ENCODE data around the gene COL20A1. TPM values are rescaled to one million over a fixed set of nuclear protein-coding genes. Genes with fewer than 3 reads are reported as not detected.

The COL20A1 gene
- total RNA-seq, 1 donor from 2014 or later, result 0.25 TPM

DNA sequence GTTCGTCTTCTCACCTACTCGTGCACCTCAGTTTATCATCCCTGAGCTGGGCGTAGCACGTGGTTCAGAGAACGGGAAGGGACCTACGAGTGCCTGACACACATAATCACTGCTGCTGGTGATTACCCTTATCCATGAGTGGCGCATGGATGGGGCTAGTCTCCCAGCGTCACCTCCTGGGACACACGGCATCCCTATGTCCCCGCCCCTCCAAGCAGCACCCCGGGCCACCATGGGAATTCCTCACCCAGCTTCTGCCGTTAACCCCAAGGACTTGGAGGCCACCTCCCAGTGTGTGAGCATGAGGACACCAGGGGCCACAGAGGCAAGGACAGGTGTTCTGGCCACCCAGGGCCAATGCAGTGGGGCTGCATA lies 58.3 kb downstream of the COL20A1 start:
- peaks cover 5% of the 10 kb centered on the region for H3K27me3 Mint-ChIP-seq (ENCODE audit: low read depth)
- no peak for DNase-seq (ENCODE audit: low spot score in 2 of 2, unreplicated experiment in 2 of 2)
- TF ChIP-seq, protein P1, sequence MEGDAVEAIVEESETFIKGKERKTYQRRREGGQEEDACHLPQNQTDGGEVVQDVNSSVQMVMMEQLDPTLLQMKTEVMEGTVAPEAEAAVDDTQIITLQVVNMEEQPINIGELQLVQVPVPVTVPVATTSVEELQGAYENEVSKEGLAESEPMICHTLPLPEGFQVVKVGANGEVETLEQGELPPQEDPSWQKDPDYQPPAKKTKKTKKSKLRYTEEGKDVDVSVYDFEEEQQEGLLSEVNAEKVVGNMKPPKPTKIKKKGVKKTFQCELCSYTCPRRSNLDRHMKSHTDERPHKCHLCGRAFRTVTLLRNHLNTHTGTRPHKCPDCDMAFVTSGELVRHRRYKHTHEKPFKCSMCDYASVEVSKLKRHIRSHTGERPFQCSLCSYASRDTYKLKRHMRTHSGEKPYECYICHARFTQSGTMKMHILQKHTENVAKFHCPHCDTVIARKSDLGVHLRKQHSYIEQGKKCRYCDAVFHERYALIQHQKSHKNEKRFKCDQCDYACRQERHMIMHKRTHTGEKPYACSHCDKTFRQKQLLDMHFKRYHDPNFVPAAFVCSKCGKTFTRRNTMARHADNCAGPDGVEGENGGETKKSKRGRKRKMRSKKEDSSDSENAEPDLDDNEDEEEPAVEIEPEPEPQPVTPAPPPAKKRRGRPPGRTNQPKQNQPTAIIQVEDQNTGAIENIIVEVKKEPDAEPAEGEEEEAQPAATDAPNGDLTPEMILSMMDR (IDR thresholded peaks at IDR 0.05; ENCODE audit: unreplicated experiment), result no peak
- peaks cover 2% of the 10 kb centered on the region for H3K4me1 Mint-ChIP-seq
- peaks cover 6% of the 10 kb centered on the region for H3K9me3 Mint-ChIP-seq
- no peak overlapping the region for H3K27ac Mint-ChIP-seq
- H3K36me3 Mint-ChIP-seq, result no peaks in the 10 kb centered on the region
- H3K4me3 Mint-ChIP-seq, result no peak overlapping the region

DNA sequence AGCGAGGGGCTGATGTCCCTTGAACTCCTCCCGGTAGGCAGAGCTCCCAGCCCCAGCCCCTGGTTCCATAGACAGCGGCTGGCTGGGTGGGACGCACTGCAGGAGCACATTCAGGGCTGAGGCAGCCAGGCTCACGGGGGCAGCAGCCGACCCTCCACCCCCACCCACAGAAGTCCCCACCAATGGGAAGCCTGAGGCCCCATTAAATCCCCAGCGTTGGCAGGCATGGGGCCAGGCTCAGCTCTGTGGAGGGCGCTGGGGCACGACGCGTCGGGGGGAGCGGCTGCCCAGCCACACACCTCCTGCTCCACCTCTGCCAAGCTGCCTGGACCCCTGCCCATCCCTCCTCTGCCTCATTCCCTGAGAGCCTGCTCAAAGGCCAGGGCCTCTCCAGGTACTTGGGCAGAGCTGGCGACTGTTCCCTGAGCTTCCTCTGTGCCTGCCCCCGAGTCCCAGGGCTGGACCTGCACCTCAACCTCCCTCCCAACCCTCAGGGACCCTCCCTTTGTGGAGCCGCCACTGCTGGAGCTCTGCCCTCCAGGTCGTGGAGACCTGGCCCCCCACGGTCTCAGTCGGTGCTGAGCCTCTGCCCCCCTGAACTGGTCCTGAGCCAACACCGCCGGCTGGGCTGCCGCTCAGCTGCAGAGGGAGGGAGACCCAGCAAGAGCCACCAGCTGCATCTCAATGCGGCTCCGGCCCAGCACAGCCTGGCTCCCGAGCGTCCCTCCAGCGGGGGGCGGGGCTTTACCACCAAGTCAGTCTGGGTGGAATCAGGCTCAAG lies 59.0 kb downstream of the COL20A1 start:
- Mint-ChIP-seq H3K27me3 (ENCODE audit: low read depth) (peaks cover 8% of the 10 kb centered on the region), H3K4me1 (peaks cover 2% of the 10 kb centered on the region), H3K9me3 (peaks cover 6% of the 10 kb centered on the region), H3K36me3 (no peaks in the 10 kb centered on the region), H3K27ac (no peak overlapping the region), H3K4me3 (no peak overlapping the region)
- TF ChIP-seq, protein P1 (IDR thresholded peaks at IDR 0.05; ENCODE audit: unreplicated experiment), result no peak
- DNase-seq (ENCODE audit: low spot score in 2 of 2, unreplicated experiment in 2 of 2), result no peak

DNA sequence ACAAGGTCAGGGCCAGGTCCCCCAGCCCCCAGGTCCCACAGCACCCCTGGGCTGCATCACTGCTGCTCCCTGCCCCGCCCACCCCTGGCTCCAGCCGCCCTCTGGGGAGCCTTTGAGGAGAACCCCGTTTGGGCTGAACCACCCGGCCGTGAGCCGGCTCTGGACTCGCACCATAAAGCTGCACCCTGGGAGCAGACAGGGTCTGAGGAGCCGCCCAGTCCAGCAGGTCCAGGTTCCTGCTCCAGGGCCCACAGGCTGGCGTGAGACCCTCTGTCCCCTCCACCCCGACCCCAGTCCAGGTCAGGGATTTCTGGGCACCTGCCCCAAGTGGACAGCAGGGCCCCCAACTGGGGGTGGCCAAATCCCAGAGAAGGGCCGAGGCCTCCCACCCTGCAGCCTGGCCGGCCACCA lies 59.8 kb downstream of the COL20A1 start:
- H3K27ac Mint-ChIP-seq, result no peak overlapping the region
- peaks cover 6% of the 10 kb centered on the region for H3K9me3 Mint-ChIP-seq
- H3K27me3 Mint-ChIP-seq (ENCODE audit: low read depth), result peaks cover 13% of the 10 kb centered on the region
- H3K4me1 Mint-ChIP-seq, result peaks cover 2% of the 10 kb centered on the region
- H3K36me3 Mint-ChIP-seq, result no peaks in the 10 kb centered on the region
- TF ChIP-seq, protein P1 (IDR thresholded peaks at IDR 0.05; ENCODE audit: unreplicated experiment), result no peak
- no peak overlapping the region for H3K4me3 Mint-ChIP-seq
- no peak for DNase-seq (ENCODE audit: low spot score in 2 of 2, unreplicated experiment in 2 of 2)

DNA sequence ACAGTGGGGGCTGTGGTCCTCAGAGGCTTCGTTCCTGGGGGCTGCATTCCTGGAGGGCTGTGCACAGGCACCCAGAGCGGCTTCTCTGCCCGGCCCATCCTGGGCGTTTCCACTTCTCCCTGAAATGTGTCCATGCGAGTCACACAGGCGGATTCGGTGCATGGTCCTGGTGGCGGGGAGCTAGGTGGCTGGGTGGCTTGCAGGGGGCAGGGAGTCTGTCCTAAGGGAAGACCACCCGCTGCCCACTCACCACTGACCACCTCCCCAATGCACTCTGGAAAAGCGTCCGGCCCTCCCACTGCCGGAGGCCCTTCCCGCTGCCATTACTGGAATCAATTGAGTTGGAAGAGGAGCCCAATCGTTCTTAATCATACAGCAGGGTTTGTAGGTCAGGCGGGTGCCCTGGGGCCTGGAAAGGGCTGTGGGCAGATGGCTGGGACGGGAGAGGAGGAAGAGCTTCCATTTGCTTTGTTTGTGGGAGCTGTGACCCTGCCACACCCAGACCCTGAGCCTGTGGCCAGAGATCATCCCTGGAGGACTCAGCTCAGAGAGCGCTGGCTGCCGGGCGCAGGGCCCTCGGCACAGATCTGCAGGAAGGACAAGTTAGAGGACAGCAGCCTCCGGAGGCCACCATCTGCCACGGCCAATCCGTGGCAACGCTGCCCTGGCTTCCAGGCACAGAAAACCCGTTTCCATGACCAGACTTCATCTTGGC lies 61.8 kb downstream of the COL20A1 start:
- no peak overlapping the region for H3K4me3 Mint-ChIP-seq
- no peaks in the 10 kb centered on the region for H3K36me3 Mint-ChIP-seq
- peaks cover 32% of the 10 kb centered on the region for H3K27me3 Mint-ChIP-seq (ENCODE audit: low read depth)
- no peak overlapping the region for H3K27ac Mint-ChIP-seq
- H3K9me3 Mint-ChIP-seq, result peaks cover 6% of the 10 kb centered on the region
- TF ChIP-seq, protein P1 (IDR thresholded peaks at IDR 0.05; ENCODE audit: unreplicated experiment), result no peak
- no peak for DNase-seq (ENCODE audit: low spot score in 2 of 2, unreplicated experiment in 2 of 2)
- H3K4me1 Mint-ChIP-seq, result peaks cover 2% of the 10 kb centered on the region

DNA sequence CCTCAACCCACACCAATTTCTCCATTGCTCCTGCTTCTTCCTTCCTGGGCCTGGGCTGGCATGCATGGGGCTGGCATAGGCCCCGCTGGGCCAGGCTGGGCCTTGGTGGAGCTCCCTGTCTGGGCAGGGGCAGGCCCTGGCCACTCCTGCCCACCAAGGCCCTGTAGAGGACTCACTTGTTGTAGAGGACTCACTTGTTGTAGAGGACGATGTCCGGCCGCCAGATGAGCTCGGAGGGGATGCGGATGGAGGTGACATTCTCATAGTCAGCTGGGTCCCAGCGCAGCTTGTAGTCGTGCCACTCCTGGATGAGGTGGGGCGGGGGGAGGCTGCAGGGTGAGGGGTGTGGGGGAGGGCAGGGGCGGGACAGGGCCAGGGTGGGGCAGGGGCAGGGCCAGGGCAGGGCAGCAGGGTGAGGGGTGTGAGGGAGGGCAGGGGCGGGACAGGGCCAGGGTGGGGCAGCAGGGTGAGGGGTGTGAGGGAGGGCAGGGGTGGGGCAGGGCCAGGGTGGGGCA lies 62.9 kb downstream of the COL20A1 start:
- DNase-seq (ENCODE audit: low spot score in 2 of 2, unreplicated experiment in 2 of 2), result no peak
- H3K9me3 Mint-ChIP-seq, result no peaks in the 10 kb centered on the region
- H3K4me1 Mint-ChIP-seq, result peaks cover 2% of the 10 kb centered on the region
- H3K36me3 Mint-ChIP-seq, result no peaks in the 10 kb centered on the region
- peaks cover 40% of the 10 kb centered on the region for H3K27me3 Mint-ChIP-seq (ENCODE audit: low read depth)
- H3K27ac Mint-ChIP-seq, result no peak overlapping the region
- TF ChIP-seq, protein P1 (IDR thresholded peaks at IDR 0.05; ENCODE audit: unreplicated experiment), result no peak
- no peak overlapping the region for H3K4me3 Mint-ChIP-seq
